ENCODE measurements around the gene ATP2C2.

ATP2C2 gene

GRCh38 chr16:84481051-84481735 is 112.9 kb downstream of the ATP2C2 start:
- Histone ChIP-seq H3K9me2 (replicated peaks; ENCODE audit: insufficient read depth, low read length) (no peaks in the 10 kb centered on the region), H3K9ac (ENCODE audit: low read length) (no peak overlapping the region), H3K9me3 (ENCODE audit: insufficient read depth, low read length) (no peaks in the 10 kb centered on the region), H2AFZ (ENCODE audit: low read depth, low read length, severe bottlenecking) (no peak overlapping the region), H4K20me1 (ENCODE audit: low read depth, low read length) (no peaks in the 10 kb centered on the region), H3K36me3 (ENCODE audit: low read length) (no peaks in the 10 kb centered on the region), H3K4me2 (ENCODE audit: low read depth, low read length, poor library complexity, severe bottlenecking) (no peak overlapping the region), H3K27me3 (ENCODE audit: low read length) (no peaks in the 10 kb centered on the region), H3K79me2 (ENCODE audit: insufficient read depth, low read length) (no peaks in the 10 kb centered on the region), H3K27ac (ENCODE audit: low read depth, low read length) (no peak overlapping the region), H3F3A (ENCODE audit: insufficient read depth) (no peaks in the 10 kb centered on the region), H3K4me3 (ENCODE audit: insufficient read depth, low read length, poor library complexity, severe bottlenecking) (no peak overlapping the region)
- TF ChIP-seq EZH2phosphoT487 (conservative IDR thresholded peaks at IDR 0.05; ENCODE audit: low read length) (no peak), CTCF (IDR thresholded peaks at IDR 0.05; ENCODE audit: insufficient read depth, low read length, poor library complexity, severe bottlenecking) (no peak)

- Histone ChIP-seq H3K9me2 (replicated peaks; ENCODE audit: insufficient read depth, low read length) (no peaks in the 10 kb centered on the region), H3K9ac (ENCODE audit: low read length) (no peak overlapping the region), H3K4me3 (ENCODE audit: insufficient read depth, low read length, poor library complexity, severe bottlenecking) (no peak overlapping the region), H3K9me3 (ENCODE audit: insufficient read depth, low read length) (no peaks in the 10 kb centered on the region), H3K36me3 (ENCODE audit: low read length) (no peaks in the 10 kb centered on the region), H3K79me2 (ENCODE audit: insufficient read depth, low read length) (no peaks in the 10 kb centered on the region), H3F3A (ENCODE audit: insufficient read depth) (no peaks in the 10 kb centered on the region), H3K27me3 (ENCODE audit: low read length) (no peaks in the 10 kb centered on the region), H3K4me2 (ENCODE audit: low read depth, low read length, poor library complexity, severe bottlenecking) (no peak overlapping the region), H2AFZ (ENCODE audit: low read depth, low read length, severe bottlenecking) (no peak overlapping the region), H3K27ac (ENCODE audit: low read depth, low read length) (no peak overlapping the region), H4K20me1 (ENCODE audit: low read depth, low read length) (no peaks in the 10 kb centered on the region)
- TF ChIP-seq CTCF (IDR thresholded peaks at IDR 0.05; ENCODE audit: insufficient read depth, low read length, poor library complexity, severe bottlenecking): no peak
- TF ChIP-seq EZH2phosphoT487 (conservative IDR thresholded peaks at IDR 0.05; ENCODE audit: low read length): no peak
Observed at GRCh38 chr16:84482001-84482891, 113.9 kb downstream of the ATP2C2 start.

- no peak overlapping the region for H3K27ac ChIP-seq (ENCODE audit: low read depth, low read length)
- TF ChIP-seq CTCF (IDR thresholded peaks at IDR 0.05; ENCODE audit: insufficient read depth, low read length, poor library complexity, severe bottlenecking): no peak
- TF ChIP-seq EZH2phosphoT487 (conservative IDR thresholded peaks at IDR 0.05; ENCODE audit: low read length): no peak
Observed at GRCh38 chr16:84482951-84483881, 114.9 kb downstream of the ATP2C2 start.

More at GRCh38 chr16:84482951-84483881, 114.9 kb downstream of the ATP2C2 start:
- H3F3A ChIP-seq (ENCODE audit: insufficient read depth): no peaks in the 10 kb centered on the region
- no peaks in the 10 kb centered on the region for H3K79me2 ChIP-seq (ENCODE audit: insufficient read depth, low read length)
- H3K4me3 ChIP-seq (ENCODE audit: insufficient read depth, low read length, poor library complexity, severe bottlenecking): no peak overlapping the region
- H3K9ac ChIP-seq (ENCODE audit: low read length): no peak overlapping the region
- no peaks in the 10 kb centered on the region for H3K9me2 ChIP-seq (replicated peaks; ENCODE audit: insufficient read depth, low read length)
- no peaks in the 10 kb centered on the region for H3K36me3 ChIP-seq (ENCODE audit: low read length)
- no peak overlapping the region for H3K4me2 ChIP-seq (ENCODE audit: low read depth, low read length, poor library complexity, severe bottlenecking)
- H3K9me3 ChIP-seq (ENCODE audit: insufficient read depth, low read length): no peaks in the 10 kb centered on the region
- no peaks in the 10 kb centered on the region for H4K20me1 ChIP-seq (ENCODE audit: low read depth, low read length)
- no peaks in the 10 kb centered on the region for H3K27me3 ChIP-seq (ENCODE audit: low read length)
- no peak overlapping the region for H2AFZ ChIP-seq (ENCODE audit: low read depth, low read length, severe bottlenecking)

Data from SU-DHL-6 (cell line).